Islet of Langerhans (tissue), 1 donor: ENCODE data around the gene FAM131B.
"Not testable (repeated sequence)": the region's sequence is repeated elsewhere in the genome, so short reads cannot be mapped to it uniquely, and the experiment has no call there.

ENCODE experiments used
- FAIRE-seq: peaks from one replicate; lab custom pipeline; 2011; peaks lifted over from hg19 to GRCh38; lab: Jason Lieb, UNC

Gene FAM131B

DNA sequence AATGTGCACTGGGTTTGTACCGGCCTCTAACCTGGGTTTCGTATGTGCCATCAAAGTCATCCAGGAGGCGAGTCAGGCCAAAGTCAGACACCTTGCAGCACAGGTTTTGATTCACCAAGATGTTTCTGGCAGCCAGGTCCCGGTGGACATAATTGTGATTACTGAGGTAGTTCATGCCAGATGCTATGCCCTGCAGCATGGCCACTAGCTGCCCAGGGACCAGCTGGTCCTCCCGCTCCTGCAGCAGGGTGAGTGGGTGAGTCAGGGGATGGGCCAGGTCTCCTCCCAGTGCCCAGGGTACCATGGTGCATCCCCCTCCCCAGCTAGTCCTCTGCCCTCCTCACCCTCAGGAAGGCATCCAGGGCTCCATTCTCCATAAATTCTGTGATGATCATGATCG, 32.3 kb upstream of the FAM131B start:
- no peak for FAIRE-seq

- no peak for FAIRE-seq
Observed at GRCh38 chr7:143394068-143394467, 31.6 kb upstream of the FAM131B start.

- no peak for FAIRE-seq
Observed at GRCh38 chr7:143393267-143394041, 30.9 kb upstream of the FAM131B start.

DNA sequence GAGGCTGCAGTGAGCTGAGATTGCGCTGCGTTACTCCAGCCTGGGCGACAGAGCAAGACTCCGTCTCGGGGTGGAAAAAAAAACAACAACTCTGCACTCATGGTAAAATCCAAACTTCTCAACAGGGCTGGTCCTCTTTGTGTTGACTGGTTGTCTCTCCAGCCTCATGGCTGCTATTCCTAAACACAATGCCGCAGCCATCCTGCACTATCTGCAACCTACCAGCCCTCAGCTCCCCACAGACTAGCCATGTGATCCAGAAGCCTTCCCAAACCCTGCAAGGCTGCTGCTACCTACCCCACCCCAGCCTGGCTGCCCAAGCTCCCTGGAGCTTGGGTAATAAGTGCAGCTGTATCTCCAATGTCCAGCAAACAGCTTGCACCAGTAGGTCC, 30.4 kb upstream of the FAM131B start:
- FAIRE-seq, result no peak

- FAIRE-seq, result not testable (repeated sequence)
Observed at GRCh38 chr7:143392427-143392826, 29.9 kb upstream of the FAM131B start.

- no peak for FAIRE-seq
Observed at GRCh38 chr7:143391462-143392404, 29.2 kb upstream of the FAM131B start.

GRCh38 chr7:143390773-143391317, 28.3 kb upstream of the FAM131B start:
- FAIRE-seq, result no peak

GRCh38 chr7:143390104-143390772, 27.7 kb upstream of the FAM131B start:
- no peak for FAIRE-seq

GRCh38 chr7:143389316-143390103, 27.0 kb upstream of the FAM131B start:
- no peak for FAIRE-seq

DNA sequence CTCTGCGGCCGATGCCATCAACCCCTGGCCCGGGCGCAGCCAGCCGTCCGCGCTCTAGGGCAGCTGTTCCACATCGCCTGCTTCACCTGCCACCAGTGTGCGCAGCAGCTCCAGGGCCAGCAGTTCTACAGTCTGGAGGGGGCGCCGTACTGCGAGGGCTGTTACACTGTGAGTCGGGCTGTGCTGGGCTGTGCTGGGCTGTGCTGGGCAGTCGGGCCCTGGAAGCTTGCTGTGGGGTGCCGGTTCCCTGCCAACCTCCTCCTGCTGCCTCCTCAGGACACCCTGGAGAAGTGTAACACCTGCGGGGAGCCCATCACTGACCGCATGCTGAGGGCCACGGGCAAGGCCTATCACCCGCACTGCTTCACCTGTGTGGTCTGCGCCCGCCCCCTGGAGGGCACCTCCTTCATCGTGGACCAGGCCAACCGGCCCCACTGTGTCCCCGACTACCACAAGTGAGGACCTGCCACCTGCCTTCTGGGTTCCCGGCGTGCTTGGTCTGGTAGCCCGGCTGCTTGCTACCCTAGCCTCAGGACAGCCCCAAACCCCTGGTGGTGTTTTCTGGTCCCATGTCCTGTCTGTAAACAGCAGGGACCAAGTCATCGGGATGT, 26.1 kb upstream of the FAM131B start:
- no peak for FAIRE-seq

GRCh38 chr7:143388051-143388450, 25.5 kb upstream of the FAM131B start:
- no peak for FAIRE-seq

GRCh38 chr7:143387156-143387975, 24.9 kb upstream of the FAM131B start:
- FAIRE-seq, result no peak

DNA sequence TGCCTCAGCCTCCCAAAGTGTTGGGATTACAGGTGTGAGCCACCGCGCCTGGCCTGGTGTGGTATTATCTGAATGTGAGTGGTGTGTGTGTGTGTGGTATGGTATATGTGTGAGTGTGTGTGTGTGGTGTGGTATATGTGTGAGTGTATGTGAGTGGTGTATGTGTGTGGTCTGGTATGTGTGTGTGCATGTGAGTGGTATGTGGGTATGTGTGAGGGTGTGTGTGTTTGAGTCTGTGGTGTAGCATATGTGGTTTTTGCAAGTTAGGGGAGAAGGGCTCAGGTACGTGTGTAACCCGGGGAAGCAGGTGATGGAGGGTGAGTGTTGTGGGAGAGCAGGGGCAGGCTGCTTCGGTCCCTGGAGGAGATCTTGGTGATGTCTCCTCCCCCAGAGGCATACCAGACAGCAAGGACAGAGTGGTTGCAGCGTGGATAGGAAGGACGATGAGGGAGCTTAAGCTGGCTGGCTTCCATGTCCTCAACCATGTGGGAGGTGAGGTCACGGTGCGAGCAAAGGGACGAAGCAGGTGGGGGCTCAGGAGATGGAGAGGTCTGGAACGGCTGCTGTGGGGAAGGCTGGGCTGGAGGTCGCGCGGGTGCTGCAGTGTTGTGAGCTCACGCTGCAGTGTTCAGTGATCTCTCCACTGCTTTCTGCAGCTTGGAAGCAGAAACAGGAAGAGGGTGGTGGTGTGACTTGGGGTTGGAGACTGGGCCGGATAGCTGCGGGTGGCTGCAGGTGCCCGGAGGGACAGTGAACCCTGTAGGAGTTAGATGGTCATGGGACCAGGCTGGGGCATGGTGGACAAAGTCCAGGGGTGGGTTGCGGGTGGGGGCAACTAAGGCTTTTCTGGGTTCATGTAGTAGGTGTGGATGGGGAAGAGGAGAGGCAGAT, 23.6 kb upstream of the FAM131B start:
- FAIRE-seq, result no peak

- FAIRE-seq, result no peak
Observed at GRCh38 chr7:143384661-143385631, 22.4 kb upstream of the FAM131B start.

DNA sequence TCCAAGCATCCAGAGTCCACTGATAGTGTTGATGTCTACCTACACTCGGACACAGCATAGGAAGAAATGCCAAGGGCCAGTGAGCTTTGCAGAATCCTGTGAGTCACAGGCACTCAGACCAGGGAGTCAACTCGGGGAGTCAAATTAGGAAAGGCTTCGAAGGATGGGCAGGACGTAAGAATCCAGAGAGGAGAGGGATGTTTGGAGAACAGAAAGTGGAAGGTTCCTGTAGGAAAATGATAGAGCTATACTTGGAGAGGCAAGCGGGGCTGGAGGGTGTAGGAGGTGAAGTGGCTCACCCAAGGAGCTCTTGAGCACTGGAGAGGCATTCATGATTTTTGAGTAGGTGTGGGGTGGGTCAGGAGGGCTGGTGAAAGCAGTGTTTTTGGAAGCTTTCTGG, 21.6 kb upstream of the FAM131B start:
- no peak for FAIRE-seq

- no peak for FAIRE-seq
Observed at GRCh38 chr7:143383642-143383957, 21.1 kb upstream of the FAM131B start.

DNA sequence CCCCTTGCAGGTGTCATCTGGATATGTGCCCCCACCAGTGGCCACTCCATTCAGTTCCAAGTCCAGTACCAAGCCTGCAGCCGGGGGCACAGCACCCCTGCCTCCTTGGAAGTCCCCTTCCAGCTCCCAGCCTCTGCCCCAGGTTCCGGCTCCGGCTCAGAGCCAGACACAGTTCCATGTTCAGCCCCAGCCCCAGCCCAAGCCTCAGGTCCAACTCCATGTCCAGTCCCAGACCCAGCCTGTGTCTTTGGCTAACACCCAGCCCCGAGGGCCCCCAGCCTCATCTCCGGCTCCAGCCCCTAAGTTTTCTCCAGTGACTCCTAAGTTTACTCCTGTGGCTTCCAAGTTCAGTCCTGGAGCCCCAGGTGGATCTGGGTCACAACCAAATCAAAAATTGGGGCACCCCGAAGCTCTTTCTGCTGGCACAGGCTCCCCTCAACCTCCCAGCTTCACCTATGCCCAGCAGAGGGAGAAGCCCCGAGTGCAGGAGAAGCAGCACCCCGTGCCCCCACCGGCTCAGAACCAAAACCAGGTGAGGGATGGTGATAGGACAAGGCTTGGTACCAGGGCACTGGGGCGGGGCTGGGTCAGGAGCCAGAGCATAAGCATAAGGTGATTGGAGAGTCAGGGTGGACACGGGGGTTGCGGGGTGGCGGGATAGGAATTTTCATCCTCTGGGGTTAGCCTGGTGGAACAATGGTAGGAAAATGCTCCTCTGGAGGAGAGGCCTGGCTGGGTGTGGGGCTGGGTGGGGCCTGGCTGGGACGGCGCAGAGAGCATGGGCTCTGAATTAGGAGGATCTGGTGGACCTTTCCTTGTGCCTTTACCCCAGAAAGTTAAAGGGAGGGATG, 20.5 kb upstream of the FAM131B start:
- no peak for FAIRE-seq
